CD8-positive, alpha-beta memory T cell (primary cell): Measurements from ENCODE around the gene ADGRL2. TPM values are rescaled to one million over a fixed set of nuclear protein-coding genes. Genes with fewer than 3 reads are reported as not detected.
"Not testable (repeated sequence)": the region's sequence is repeated elsewhere in the genome, so short reads cannot be mapped to it uniquely, and the experiment has no call there.

Experiments used
- CTCF ChIA-PET: fragments of 350-600 bp; sonication (Branson Sonifier 250); formaldehyde crosslinking; loops from one replicate; lab custom pipeline; 2021; ENCODE audit warnings: antibody characterized with exemption; lab: Charles Lee
- POLR2A ChIA-PET: fragments of 350-600 bp; sonication (Branson Sonifier 250); formaldehyde crosslinking; loops from one replicate; lab custom pipeline; 2021; ENCODE audit warnings: antibody characterized with exemption; lab: Charles Lee
- DNase-seq, 5 donors: peaks; one replicate each; pipeline versions ENCODE4 v3.0.0 to v3.0.0-alpha.2; 2020 to 2022; ENCODE audit warnings: mixed read lengths in 1 of 5
- H3K27ac ChIP-seq: one replicate; pipeline ENCODE4 v1.7.0; 2013; ENCODE audit warnings: low read depth, mild to moderate bottlenecking, low read length, moderate library complexity
- H3K27me3 ChIP-seq: 2 replicates; pipeline ENCODE4 v1.7.0; 2013; ENCODE audit warnings: low read length, mild to moderate bottlenecking; ENCODE audit not compliant: insufficient read depth, poor library complexity, severe bottlenecking
- H3K36me3 ChIP-seq: 2 replicates; pipeline ENCODE4 v1.7.0; 2013; ENCODE audit warnings: mild to moderate bottlenecking, low read length, moderate library complexity; ENCODE audit not compliant: insufficient read depth
- H3K4me1 ChIP-seq: 2 replicates; pipeline ENCODE4 v1.7.0; 2013; ENCODE audit warnings: mild to moderate bottlenecking, low read length, moderate library complexity; ENCODE audit not compliant: insufficient read depth
- H3K4me3 ChIP-seq: 2 replicates; pipeline ENCODE4 v1.7.0; 2013; ENCODE audit warnings: mild to moderate bottlenecking, low read length
- H3K9me3 ChIP-seq: 2 replicates; pipeline ENCODE4 v1.7.0; 2013; ENCODE audit warnings: mild to moderate bottlenecking, low read length
- H3K27ac Mint-ChIP-seq, 8 donors: one replicate each; pipeline ENCODE4 v1.8.0; 2020 to 2021; ENCODE audit warnings: mixed read lengths in 8 of 8, mild to moderate bottlenecking in 6 of 8, inconsistent platforms in 3 of 8, moderate library complexity in 3 of 8
- H3K27me3 Mint-ChIP-seq, 2 donors: one replicate each; pipeline ENCODE4 v1.8.0; 2020 to 2021; ENCODE audit warnings: mixed read lengths in 2 of 2, mild to moderate bottlenecking in 1 of 2, moderate library complexity in 1 of 2
- H3K36me3 Mint-ChIP-seq, 3 donors: one replicate each; pipeline ENCODE4 v1.8.0; 2020 to 2021; ENCODE audit warnings: mixed read lengths in 3 of 3, inconsistent platforms in 1 of 3, mild to moderate bottlenecking in 1 of 3
- H3K4me1 Mint-ChIP-seq, 3 donors: one replicate each; pipeline ENCODE4 v1.8.0; 2020 to 2021; ENCODE audit warnings: mixed read lengths in 3 of 3, inconsistent platforms in 1 of 3, mild to moderate bottlenecking in 1 of 3
- H3K4me3 Mint-ChIP-seq, 7 donors: one replicate each; pipeline ENCODE4 v1.8.0; 2020 to 2021; ENCODE audit warnings: mixed read lengths in 7 of 7, mild to moderate bottlenecking in 6 of 7, moderate library complexity in 4 of 7, inconsistent platforms in 2 of 7
- H3K9me3 Mint-ChIP-seq, 5 donors: one replicate each; pipeline ENCODE4 v1.8.0; 2020 to 2022; ENCODE audit warnings: mixed read lengths in 5 of 5, mild to moderate bottlenecking in 3 of 5, moderate library complexity in 2 of 5, inconsistent platforms in 1 of 5
- polyA plus RNA-seq: library from polyadenylated mRNA; unstranded; fragments of 300-500 nt; fragmentation: Illumina TruSeq; gene quantifications from one replicate; pipeline ENCODE4 v1.2.3, GENCODE V29; 2021
- total RNA-seq, 2 experiments: library from RNA; stranded (reverse); gene quantifications; one replicate each; pipeline ENCODE4 v1.2.3, GENCODE V29; 2021

The ADGRL2 gene
- total and polyA plus RNA-seq, 3 experiments from 2014 or later = not detected

- Histone ChIP-seq H3K36me3 (no peaks in the 10 kb centered on the region), H3K27ac (no peak overlapping the region), H3K4me3 (no peak overlapping the region), H3K4me1 (no peaks in the 10 kb centered on the region), H3K27me3 (no peaks in the 10 kb centered on the region), H3K9me3 (no peaks in the 10 kb centered on the region)
- H3K27me3 Mint-ChIP-seq = no peaks in the 10 kb centered on the region
- no peaks in the 10 kb centered on the region for H3K4me1 Mint-ChIP-seq
- H3K4me3 Mint-ChIP-seq = no peak overlapping the region
- ChIA-PET CTCF (no interaction called here), POLR2A (no interaction called here)
- DNase-seq = no peak
- H3K9me3 Mint-ChIP-seq = peaks cover 7 to 25% (median 15%) of the 10 kb centered on the region in 5 donors
- H3K27ac Mint-ChIP-seq = no peak overlapping the region
- H3K36me3 Mint-ChIP-seq = no peaks in the 10 kb centered on the region
These were observed 66.5 kb downstream of the ADGRL2 start for GRCh38 chr1:81867235-81867634.

- no peaks in the 10 kb centered on the region for H3K4me1 ChIP-seq
- Mint-ChIP-seq H3K4me3 (no peak overlapping the region), H3K9me3 (peaks cover 2 to 27% (median 14%) of the 10 kb centered on the region in 5 donors), H3K36me3 (no peaks in the 10 kb centered on the region), H3K27me3 (no peaks in the 10 kb centered on the region), H3K4me1 (no peaks in the 10 kb centered on the region), H3K27ac (no peak overlapping the region)
- no peak for DNase-seq
- H3K27me3 ChIP-seq = no peaks in the 10 kb centered on the region
- no peaks in the 10 kb centered on the region for H3K36me3 ChIP-seq
- no peak overlapping the region for H3K27ac ChIP-seq
- ChIA-PET POLR2A (no interaction called here), CTCF (no interaction called here)
- no peaks in the 10 kb centered on the region for H3K9me3 ChIP-seq
- no peak overlapping the region for H3K4me3 ChIP-seq
These were observed 68.6 kb downstream of the ADGRL2 start for GRCh38 chr1:81869307-81869706.

GRCh38 chr1:81871091-81871490 is 70.4 kb downstream of the ADGRL2 start:
- H3K36me3 Mint-ChIP-seq, DNase-seq, H3K27ac ChIP-seq, H3K4me1 Mint-ChIP-seq, H3K27me3 ChIP-seq, POLR2A ChIA-PET, H3K27me3 Mint-ChIP-seq, H3K36me3 ChIP-seq, H3K4me3 Mint-ChIP-seq, H3K4me1 ChIP-seq, H3K9me3 ChIP-seq, H3K4me3 ChIP-seq, H3K27ac Mint-ChIP-seq, CTCF ChIA-PET: not testable (repeated sequence)
- peaks cover 2 to 25% (median 14%) of the 10 kb centered on the region in 5 donors for H3K9me3 Mint-ChIP-seq

GRCh38 chr1:81873946-81874345 is 73.2 kb downstream of the ADGRL2 start:
- no peaks in the 10 kb centered on the region for H3K27me3 Mint-ChIP-seq
- Histone ChIP-seq H3K27me3 (no peaks in the 10 kb centered on the region), H3K27ac (no peak overlapping the region), H3K36me3 (no peaks in the 10 kb centered on the region), H3K9me3 (no peaks in the 10 kb centered on the region), H3K4me3 (no peak overlapping the region), H3K4me1 (no peaks in the 10 kb centered on the region)
- POLR2A ChIA-PET = no interaction called here
- no peaks in the 10 kb centered on the region for H3K4me1 Mint-ChIP-seq
- H3K36me3 Mint-ChIP-seq = no peaks in the 10 kb centered on the region
- H3K4me3 Mint-ChIP-seq = no peak overlapping the region
- H3K9me3 Mint-ChIP-seq = peaks cover 2 to 20% (median 10%) of the 10 kb centered on the region in 5 donors
- CTCF ChIA-PET = no interaction called here
- no peak for DNase-seq
- no peak overlapping the region for H3K27ac Mint-ChIP-seq

- H3K27me3 ChIP-seq = no peaks in the 10 kb centered on the region
- H3K9me3 ChIP-seq = no peaks in the 10 kb centered on the region
- no peak overlapping the region for H3K4me3 ChIP-seq
- H3K27me3 Mint-ChIP-seq = no peaks in the 10 kb centered on the region
- no peak overlapping the region for H3K4me3 Mint-ChIP-seq
- DNase-seq = no peak
- H3K27ac ChIP-seq = no peak overlapping the region
- H3K4me1 ChIP-seq = no peaks in the 10 kb centered on the region
- H3K4me1 Mint-ChIP-seq = no peaks in the 10 kb centered on the region
- H3K36me3 ChIP-seq = no peaks in the 10 kb centered on the region
- H3K27ac Mint-ChIP-seq = no peak overlapping the region
- CTCF ChIA-PET = no interaction called here
- POLR2A ChIA-PET = no interaction called here
- peaks cover 3 to 24% (median 10%) of the 10 kb centered on the region in 5 donors for H3K9me3 Mint-ChIP-seq
- H3K36me3 Mint-ChIP-seq = no peaks in the 10 kb centered on the region
These were observed 73.7 kb downstream of the ADGRL2 start for GRCh38 chr1:81874461-81874860.

- Histone ChIP-seq H3K4me1 (no peaks in the 10 kb centered on the region), H3K9me3 (no peaks in the 10 kb centered on the region), H3K4me3 (no peak overlapping the region), H3K27ac (no peak overlapping the region), H3K27me3 (no peaks in the 10 kb centered on the region), H3K36me3 (no peaks in the 10 kb centered on the region)
- H3K4me1 Mint-ChIP-seq = no peaks in the 10 kb centered on the region
- no peak overlapping the region for H3K4me3 Mint-ChIP-seq
- H3K27ac Mint-ChIP-seq = no peak overlapping the region
- H3K9me3 Mint-ChIP-seq = peaks cover 3 to 24% (median 10%) of the 10 kb centered on the region in 5 donors
- CTCF ChIA-PET = no interaction called here
- no peaks in the 10 kb centered on the region for H3K36me3 Mint-ChIP-seq
- H3K27me3 Mint-ChIP-seq = no peaks in the 10 kb centered on the region
- DNase-seq = no peak
- POLR2A ChIA-PET = no interaction called here
These were observed 74.2 kb downstream of the ADGRL2 start for GRCh38 chr1:81874940-81875339.

GRCh38 chr1:81876901-81877733 is 76.4 kb downstream of the ADGRL2 start:
- Mint-ChIP-seq H3K4me3 (no peak overlapping the region), H3K27me3 (no peaks in the 10 kb centered on the region), H3K9me3 (peaks cover 3 to 29% (median 10%) of the 10 kb centered on the region in 5 donors), H3K36me3 (no peaks in the 10 kb centered on the region), H3K4me1 (no peaks in the 10 kb centered on the region), H3K27ac (no peak overlapping the region)
- Histone ChIP-seq H3K27me3 (no peaks in the 10 kb centered on the region), H3K27ac (no peak overlapping the region), H3K4me1 (no peaks in the 10 kb centered on the region), H3K4me3 (no peak overlapping the region), H3K9me3 (no peaks in the 10 kb centered on the region), H3K36me3 (no peaks in the 10 kb centered on the region)
- POLR2A ChIA-PET = no interaction called here
- DNase-seq = no peak
- CTCF ChIA-PET = no interaction called here

- H3K4me1 Mint-ChIP-seq = no peaks in the 10 kb centered on the region
- CTCF ChIA-PET = no interaction called here
- H3K4me3 ChIP-seq = no peak overlapping the region
- no peak overlapping the region for H3K27ac ChIP-seq
- H3K27me3 Mint-ChIP-seq = no peaks in the 10 kb centered on the region
- POLR2A ChIA-PET = no interaction called here
- no peaks in the 10 kb centered on the region for H3K36me3 Mint-ChIP-seq
- no peaks in the 10 kb centered on the region for H3K9me3 ChIP-seq
- H3K36me3 ChIP-seq = no peaks in the 10 kb centered on the region
- no peak overlapping the region for H3K4me3 Mint-ChIP-seq
- no peaks in the 10 kb centered on the region for H3K4me1 ChIP-seq
- DNase-seq = no peak
- H3K9me3 Mint-ChIP-seq = peaks cover 3 to 25% (median 8%) of the 10 kb centered on the region in 5 donors
- H3K27me3 ChIP-seq = no peaks in the 10 kb centered on the region
- no peak overlapping the region for H3K27ac Mint-ChIP-seq
These were observed 77.2 kb downstream of the ADGRL2 start for GRCh38 chr1:81877940-81878339.
